Chondrocyte (in vitro differentiated cells): ENCODE measurements around the gene INPP5A. TPM values are rescaled to one million over a fixed set of nuclear protein-coding genes. Genes with fewer than 3 reads are reported as not detected.

ENCODE experiments used
- DNase-seq: peaks from one replicate; pipeline ENCODE4 v3.0.0; 2021; ENCODE audit warnings: mixed read lengths, low spot score
- H3K27ac Mint-ChIP-seq: one replicate; pipeline ENCODE4 v1.8.0; 2021; ENCODE audit warnings: mild to moderate bottlenecking, moderate library complexity, mixed read lengths; ENCODE audit not compliant: unreplicated experiment
- H3K27me3 Mint-ChIP-seq: 2 replicates; pipeline ENCODE4 v1.8.0; 2021; ENCODE audit warnings: low read depth, mixed read lengths
- H3K36me3 Mint-ChIP-seq: 2 replicates; pipeline ENCODE4 v1.8.0; 2021; ENCODE audit warnings: low read depth, mixed read lengths
- H3K4me1 Mint-ChIP-seq: 2 replicates; pipeline ENCODE4 v1.8.0; 2021; ENCODE audit warnings: low read depth, mild to moderate bottlenecking, mixed read lengths
- H3K4me3 Mint-ChIP-seq: one replicate; pipeline ENCODE4 v1.8.0; 2021; ENCODE audit warnings: mild to moderate bottlenecking, moderate library complexity, mixed read lengths; ENCODE audit not compliant: unreplicated experiment
- H3K9me3 Mint-ChIP-seq: 2 replicates; pipeline ENCODE4 v1.8.0; 2021; ENCODE audit warnings: low read depth, mixed read lengths
- total RNA-seq: library from RNA; stranded (reverse); gene quantifications from 3 replicates; pipeline ENCODE4 v1.2.1, GENCODE V29; 2021
- TF ChIP-seq, protein P1 (sequence below): fragments of 200-600 bp; sonication (generic); IDR thresholded peaks from 2 replicates; pipeline ENCODE4 v1.5.0; 2021; ENCODE audit warnings: antibody characterized with exemption, mild to moderate bottlenecking, moderate library complexity

INPP5A gene
- total RNA-seq, 1 donor from 2014 or later: 40.6 TPM

DNA sequence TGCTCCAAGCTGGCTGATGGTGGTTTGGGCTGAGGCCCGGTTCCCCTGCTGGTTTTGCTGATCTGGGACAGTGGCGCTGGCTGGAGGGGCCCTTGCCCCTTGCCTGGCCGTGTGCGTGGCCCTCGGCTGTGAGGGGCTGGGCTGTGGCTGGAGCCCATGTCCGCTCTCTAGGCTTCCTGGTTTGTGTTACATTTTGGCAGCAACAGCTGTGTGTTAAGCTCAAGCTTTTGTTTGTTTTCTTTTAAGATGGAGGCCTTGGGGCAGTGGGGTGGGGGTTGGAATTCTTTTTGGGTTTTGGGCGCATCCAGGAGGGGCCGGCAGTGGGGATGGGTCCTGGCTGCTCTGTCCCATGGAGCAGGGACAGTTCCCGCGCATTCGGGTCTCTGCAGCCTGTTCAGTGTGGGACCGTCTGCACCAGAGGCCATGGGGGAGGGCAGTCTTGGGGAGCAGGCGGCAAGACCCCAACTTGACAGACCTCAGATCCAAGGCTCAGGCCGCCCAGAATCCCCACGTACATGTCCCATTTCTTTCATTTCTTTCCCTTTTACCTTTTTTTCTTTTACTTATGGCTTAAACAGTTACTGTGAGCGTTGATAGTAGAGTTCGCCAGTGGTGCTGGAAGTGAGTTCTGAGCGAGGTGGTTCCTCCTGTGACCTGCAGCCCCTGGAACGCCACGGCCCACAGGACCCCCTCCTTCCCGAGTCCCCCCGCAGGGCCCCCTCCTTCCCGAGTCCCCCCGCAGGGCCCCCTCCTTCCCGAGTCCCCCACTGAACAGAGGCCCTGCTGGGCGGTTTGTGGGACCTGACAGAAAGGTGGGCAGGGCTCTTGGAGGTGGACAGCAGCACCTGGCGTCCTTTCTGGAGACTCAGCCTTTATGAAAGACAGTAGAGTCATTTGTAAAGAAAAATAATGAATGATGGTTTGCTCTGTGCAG lies 75.3 kb downstream of the INPP5A start:
- Mint-ChIP-seq H3K27me3 (no peaks in the 10 kb centered on the region), H3K4me3 (no peak overlapping the region), H3K27ac (no peak overlapping the region), H3K4me1 (peaks cover 11% of the 10 kb centered on the region), H3K9me3 (no peaks in the 10 kb centered on the region), H3K36me3 (peaks cover 4% of the 10 kb centered on the region)
- TF ChIP-seq, protein P1, sequence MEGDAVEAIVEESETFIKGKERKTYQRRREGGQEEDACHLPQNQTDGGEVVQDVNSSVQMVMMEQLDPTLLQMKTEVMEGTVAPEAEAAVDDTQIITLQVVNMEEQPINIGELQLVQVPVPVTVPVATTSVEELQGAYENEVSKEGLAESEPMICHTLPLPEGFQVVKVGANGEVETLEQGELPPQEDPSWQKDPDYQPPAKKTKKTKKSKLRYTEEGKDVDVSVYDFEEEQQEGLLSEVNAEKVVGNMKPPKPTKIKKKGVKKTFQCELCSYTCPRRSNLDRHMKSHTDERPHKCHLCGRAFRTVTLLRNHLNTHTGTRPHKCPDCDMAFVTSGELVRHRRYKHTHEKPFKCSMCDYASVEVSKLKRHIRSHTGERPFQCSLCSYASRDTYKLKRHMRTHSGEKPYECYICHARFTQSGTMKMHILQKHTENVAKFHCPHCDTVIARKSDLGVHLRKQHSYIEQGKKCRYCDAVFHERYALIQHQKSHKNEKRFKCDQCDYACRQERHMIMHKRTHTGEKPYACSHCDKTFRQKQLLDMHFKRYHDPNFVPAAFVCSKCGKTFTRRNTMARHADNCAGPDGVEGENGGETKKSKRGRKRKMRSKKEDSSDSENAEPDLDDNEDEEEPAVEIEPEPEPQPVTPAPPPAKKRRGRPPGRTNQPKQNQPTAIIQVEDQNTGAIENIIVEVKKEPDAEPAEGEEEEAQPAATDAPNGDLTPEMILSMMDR: no peak
- DNase-seq: no peak

DNA sequence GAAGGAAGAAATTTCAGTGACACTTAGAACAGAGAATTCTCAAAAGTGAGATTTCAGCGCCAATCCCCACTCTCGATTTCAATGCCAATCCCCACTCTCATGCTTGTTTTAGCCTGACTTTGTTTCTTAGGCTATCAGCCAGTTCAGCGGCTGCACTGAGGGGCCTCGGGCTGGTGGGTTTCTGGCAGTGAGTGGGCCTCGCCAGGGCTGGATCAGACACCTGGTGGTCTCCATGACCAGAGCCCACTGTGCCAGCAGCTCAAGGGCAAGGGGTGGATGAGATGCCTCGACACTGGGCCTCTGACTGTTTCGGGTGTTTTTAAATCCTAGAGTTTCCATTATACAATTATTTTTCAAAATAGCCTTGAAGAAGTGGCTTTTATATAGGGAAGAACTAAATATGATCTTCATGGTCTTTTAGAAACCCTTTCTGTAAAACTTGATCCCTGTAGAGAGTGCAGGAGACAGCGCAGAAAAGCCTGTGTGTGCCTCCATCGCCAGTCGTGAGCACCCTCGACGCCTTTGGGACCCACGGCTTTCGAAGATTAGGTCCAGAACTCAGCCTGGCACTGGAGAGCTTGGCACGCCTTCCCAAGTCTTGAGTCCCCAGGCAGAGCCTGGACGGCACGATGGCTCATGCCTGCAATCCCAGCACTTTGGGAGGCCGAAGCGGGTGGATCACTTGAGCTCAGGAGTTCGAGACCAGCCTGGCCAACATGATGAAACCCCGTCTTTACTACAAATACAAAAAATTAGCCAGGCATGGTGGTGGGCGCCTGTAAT lies 76.2 kb downstream of the INPP5A start:
- Mint-ChIP-seq H3K9me3 (no peaks in the 10 kb centered on the region), H3K4me3 (no peak overlapping the region), H3K36me3 (peaks cover 4% of the 10 kb centered on the region), H3K4me1 (peaks cover 11% of the 10 kb centered on the region), H3K27me3 (no peaks in the 10 kb centered on the region), H3K27ac (no peak overlapping the region)
- TF ChIP-seq, protein P1: no peak
- peak; percentile 68 for DNase-seq

DNA sequence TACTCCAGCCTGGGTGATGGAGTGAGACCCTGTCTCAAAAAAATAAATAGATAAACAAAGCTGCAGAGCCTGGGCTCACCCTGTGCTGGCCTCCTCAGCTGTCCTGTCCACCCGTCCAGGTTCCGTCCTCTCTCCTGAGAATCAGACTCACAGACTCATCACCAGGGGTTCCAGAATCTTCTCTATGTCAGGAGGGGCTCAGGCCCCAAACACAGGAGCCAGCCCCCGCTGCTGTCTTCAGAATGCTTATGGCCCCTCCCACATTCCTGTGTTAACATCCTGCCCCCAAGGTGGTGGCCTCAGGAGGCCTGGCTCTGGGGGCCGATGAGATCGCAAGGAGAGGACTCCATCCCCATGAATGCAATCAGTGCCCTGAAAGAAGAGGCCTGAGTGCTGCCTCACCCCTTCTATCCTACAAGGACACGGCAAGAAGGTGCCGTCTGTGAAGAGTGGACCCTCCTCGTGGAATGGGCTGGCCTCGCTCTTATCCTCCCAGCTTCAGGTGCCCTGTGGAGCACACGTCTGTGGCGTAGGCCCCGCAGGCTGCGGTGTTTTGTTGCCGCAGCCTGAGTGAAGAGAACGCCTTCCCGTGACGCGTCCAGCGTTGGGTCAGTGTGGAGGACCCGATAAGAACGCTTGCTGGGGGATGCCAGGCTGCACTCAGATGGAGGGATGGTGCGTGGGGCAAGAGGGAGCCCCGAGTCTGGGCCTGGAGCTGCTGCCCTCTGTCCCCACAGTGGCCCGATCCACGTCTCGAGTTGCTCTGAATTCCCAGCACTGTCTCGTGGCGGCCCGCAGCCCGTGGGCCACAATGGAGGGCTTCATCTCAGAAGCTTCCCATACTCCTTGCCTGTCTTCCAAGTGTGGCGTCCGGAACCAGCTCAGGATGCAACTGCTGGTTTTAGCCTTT lies 77.1 kb downstream of the INPP5A start:
- Mint-ChIP-seq H3K4me3 (no peak overlapping the region), H3K36me3 (peaks cover 4% of the 10 kb centered on the region), H3K9me3 (no peaks in the 10 kb centered on the region), H3K27ac (no peak overlapping the region), H3K27me3 (no peaks in the 10 kb centered on the region), H3K4me1 (peaks cover 11% of the 10 kb centered on the region)
- peak; percentile 74 for DNase-seq
- TF ChIP-seq, protein P1: no peak

DNA sequence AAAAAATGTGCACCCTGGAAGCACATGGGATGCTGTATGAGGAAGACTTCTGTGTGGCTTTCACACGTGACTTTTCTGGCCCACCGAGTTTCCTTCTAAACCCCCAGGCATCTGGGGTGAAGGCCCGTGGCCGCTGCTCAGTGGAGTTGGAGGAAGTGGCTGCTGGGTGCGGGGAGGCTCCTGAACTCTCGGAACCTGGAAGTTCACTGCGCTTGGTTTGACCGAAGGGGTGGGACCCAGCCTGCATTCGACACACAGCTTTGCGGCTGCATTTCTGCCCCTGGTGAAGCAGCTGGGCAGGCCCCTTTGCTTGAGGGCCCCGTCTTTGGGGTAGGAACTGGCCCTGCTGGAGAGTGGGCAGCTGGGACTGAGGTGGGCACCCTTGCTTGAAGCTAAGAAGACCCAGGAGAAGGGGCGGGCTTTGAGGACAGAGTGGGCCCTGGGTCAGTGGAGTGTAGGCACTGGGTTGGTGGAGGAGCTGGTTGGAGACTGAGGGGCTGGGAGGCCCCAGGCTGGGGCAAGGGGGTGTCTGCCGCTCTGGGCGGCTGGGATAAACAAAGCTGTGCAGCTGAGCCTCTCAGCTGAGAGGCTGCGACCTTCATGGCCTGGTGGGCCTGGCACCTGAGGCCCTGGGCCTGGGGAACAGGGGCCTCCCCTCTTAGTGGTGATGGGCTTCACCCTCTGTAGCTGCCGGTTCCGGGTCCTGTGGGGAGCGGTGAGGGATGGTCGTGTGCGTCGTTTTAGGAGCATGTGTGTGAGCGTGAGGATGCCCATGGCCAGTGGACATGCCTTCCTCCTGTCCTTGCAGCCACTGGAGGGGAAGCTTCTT lies 78.0 kb downstream of the INPP5A start:
- TF ChIP-seq, protein P1: no peak
- DNase-seq: peak; percentile 77

More for the DNA sequence above, 78.0 kb downstream of the INPP5A start:
- Mint-ChIP-seq H3K4me3 (no peak overlapping the region), H3K27ac (no peak overlapping the region), H3K4me1 (peaks cover 11% of the 10 kb centered on the region), H3K9me3 (peaks cover 4% of the 10 kb centered on the region), H3K27me3 (no peaks in the 10 kb centered on the region), H3K36me3 (peaks cover 7% of the 10 kb centered on the region)
